GM12801 (cell line): Measurements from ENCODE around the gene RALGAPA2.

Experiments
- TF ChIP-seq, protein P1 (sequence below): IDR thresholded peaks from one replicate; pipeline ENCODE4 v1.5.1; 2011; ENCODE audit warnings: control low read depth; ENCODE audit not compliant: insufficient read length; ENCODE audit errors: extremely low read depth

The RALGAPA2 gene

DNA sequence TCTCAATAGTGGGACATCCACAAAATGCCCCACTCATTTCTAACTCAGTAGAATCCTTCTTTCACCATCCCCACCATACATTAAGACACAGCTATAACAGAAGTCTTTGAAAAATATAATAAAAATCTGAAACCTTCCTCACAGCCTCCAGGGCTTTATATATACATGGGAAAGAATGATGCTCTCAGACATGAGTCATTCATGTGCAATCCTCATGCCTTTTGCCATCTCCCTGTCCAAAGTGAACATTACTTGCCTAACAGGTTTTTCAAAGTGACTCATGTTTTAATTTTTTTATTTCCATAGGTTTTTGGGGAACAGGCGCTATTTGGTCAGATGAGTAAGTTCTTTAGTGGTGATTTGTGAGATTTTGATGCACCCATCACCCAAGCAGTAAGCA, 162.7 kb downstream of the RALGAPA2 start:
- TF ChIP-seq, protein P1, sequence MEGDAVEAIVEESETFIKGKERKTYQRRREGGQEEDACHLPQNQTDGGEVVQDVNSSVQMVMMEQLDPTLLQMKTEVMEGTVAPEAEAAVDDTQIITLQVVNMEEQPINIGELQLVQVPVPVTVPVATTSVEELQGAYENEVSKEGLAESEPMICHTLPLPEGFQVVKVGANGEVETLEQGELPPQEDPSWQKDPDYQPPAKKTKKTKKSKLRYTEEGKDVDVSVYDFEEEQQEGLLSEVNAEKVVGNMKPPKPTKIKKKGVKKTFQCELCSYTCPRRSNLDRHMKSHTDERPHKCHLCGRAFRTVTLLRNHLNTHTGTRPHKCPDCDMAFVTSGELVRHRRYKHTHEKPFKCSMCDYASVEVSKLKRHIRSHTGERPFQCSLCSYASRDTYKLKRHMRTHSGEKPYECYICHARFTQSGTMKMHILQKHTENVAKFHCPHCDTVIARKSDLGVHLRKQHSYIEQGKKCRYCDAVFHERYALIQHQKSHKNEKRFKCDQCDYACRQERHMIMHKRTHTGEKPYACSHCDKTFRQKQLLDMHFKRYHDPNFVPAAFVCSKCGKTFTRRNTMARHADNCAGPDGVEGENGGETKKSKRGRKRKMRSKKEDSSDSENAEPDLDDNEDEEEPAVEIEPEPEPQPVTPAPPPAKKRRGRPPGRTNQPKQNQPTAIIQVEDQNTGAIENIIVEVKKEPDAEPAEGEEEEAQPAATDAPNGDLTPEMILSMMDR = no peak

DNA sequence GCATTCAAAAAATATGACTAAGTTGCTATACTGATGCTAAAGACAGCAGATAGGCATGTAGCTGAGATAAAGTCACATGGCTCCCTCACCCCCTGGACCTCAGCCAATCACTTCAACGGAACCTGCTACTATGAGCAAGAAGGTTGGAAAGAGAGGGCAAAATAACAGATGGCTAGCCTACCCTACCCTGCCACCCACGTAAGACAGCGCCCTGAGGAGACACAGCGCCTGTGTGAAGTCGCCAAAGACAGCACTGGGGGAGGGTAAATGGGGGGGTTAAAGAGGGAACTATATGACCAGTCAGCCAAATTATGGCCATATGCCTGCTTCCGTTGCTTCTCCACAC, 163.2 kb downstream of the RALGAPA2 start:
- TF ChIP-seq, protein P1 = no peak

DNA sequence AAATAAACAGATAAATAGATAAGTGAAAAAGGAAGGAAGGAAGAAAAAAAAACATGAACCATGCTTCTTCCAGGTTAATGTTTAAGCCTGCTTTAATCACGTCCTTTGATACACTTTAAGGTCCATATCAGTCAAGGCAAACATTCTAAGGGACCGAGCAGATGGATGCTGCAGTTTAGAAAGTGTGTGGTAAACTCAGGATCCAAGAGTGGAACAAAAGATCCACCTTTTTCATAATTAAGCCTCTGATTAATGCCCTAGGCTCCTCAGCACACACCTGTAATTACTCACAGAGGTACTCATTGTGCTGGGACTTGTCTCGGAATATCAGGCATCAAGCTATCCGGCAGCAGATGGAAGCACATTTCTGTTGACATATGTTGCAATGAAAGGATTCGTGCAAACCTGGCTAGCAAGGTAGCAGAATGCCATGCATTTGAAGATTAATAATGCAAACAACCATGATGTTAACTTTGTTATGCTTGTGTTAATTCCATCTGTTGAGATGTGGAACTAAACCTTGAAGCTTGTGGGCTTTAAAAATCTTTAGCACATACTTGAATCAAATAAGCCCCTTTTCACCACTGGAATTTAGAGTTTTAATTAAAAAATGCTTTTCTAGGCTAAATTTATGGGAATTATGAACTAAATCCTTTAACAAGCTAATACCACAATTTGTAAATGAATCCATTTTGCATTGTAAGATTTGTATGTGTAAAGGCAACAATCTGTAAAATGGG, 163.7 kb downstream of the RALGAPA2 start:
- TF ChIP-seq, protein P1 = no peak

DNA sequence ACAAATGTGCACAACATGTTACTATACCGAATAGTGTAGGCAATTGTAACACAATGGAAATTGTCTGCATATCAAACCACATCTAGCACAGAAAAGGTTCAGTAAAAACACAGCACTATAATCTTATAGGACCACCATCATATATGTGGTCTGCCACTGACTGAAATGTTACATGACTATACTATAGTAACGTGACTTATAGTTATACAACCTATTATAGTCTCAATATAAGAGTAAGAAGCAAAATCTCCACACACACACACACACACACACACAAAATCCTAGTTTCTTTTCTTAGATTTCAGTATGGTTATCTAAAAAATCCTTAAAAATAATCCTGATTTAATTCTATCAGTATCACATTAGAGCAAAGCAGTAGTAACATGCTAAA, 164.6 kb downstream of the RALGAPA2 start:
- TF ChIP-seq, protein P1 = no peak

DNA sequence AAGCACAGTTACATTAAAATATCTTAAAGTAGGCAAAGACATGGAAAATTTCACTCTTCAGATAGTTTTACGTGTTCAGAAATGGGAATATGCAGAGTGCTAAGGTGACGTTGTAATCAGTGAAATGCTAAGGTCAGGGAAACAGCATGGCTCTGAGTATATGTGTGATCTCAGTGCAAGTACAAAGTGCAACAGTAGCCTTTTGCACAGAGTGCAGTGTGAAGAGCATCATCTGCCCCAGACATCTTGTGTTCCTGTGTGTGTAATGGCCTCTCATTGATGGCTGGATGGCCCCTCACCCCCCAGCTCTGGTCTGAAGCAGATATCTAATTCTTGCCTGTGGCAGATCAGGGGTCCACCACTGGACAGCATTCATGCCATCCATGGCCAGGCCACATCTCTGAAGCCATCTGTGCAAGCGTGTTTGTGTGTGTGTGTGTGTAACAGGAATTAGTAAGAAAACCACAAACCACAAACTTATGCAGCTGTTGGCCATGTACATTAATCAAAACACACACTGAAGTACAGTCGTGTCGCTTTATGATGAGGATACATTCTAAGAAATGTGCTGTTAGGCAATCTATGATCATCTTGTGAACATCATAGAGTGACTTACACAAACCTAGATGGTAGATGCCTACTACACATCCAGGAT, 165.1 kb downstream of the RALGAPA2 start:
- TF ChIP-seq, protein P1 = no peak

DNA sequence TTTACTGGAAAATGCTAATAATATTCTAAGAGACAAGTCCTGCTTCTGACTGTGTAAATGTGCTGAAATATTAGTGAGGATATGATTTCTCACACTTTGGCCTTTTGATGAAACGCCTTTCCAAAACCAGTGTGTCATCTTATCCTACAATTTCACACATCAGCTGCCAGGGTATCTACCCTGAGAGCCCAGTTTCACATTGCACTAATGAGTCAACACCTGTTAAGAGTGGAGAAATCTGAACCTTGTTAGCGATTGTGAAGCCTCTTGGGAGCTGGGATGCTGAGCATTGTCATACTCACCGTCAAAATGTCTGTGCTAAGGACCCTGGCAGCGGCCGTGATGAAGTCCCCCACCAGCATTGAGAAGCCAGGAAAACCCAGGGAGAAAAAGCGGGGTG, 166.0 kb downstream of the RALGAPA2 start:
- TF ChIP-seq, protein P1 = no peak

DNA sequence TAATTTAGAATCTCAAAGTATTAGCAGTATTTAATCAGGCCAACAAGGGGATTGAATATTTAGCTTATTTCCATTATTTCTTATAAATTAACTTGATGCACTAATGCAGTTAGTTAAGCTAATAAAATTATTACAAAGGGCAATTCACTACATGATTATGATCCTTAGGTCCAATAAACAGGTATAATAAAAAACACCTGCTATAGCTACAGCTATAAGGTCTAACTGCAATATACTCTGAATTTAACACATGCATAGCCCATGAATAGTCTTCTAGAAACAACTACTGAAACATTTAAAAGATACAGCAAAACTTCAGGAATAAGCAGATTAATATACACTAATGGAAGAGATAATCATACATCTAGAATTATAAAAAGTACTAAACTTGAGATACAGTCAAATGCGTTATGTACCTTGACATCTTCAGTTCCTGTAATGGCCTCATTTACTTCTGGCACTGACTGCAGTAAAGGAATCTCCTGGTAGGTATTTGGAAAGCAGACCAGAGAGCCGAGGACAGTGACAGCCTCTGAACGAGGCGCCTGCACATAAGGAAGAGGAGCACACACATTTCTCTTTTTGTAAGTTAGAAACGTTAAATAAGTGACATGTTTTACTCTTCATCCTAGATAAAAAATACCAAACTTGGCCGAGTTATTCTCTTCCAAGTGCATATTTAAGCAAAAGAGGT, 176.1 kb downstream of the RALGAPA2 start:
- TF ChIP-seq, protein P1 = no peak
